GM19239 (cell line): ENCODE measurements around the gene CPT2.
A peak's percentile ranks its signal among the peaks of the same experiment; 100 is the strongest.

Source experiments
- DNase-seq: peaks from one replicate; pipeline ENCODE4 v3.0.0; 2011; ENCODE audit warnings: low spot score; ENCODE audit not compliant: insufficient read length
- FAIRE-seq: peaks from 2 replicates; lab custom pipeline; 2011; peaks lifted over from hg19 to GRCh38; lab: Jason Lieb, UNC

CPT2 gene

DNA sequence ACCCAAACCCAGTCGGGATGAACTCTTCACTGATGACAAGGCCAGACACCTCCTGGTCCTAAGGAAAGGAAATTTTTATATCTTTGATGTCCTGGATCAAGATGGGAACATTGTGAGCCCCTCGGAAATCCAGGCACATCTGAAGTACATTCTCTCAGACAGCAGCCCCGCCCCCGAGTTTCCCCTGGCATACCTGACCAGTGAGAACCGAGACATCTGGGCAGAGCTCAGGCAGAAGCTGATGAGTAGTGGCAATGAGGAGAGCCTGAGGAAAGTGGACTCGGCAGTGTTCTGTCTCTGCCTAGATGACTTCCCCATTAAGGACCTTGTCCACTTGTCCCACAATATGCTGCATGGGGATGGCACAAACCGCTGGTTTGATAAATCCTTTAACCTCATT, 13.7 kb downstream of the CPT2 start:
- DNase-seq (no peak), FAIRE-seq (no peak)

DNA sequence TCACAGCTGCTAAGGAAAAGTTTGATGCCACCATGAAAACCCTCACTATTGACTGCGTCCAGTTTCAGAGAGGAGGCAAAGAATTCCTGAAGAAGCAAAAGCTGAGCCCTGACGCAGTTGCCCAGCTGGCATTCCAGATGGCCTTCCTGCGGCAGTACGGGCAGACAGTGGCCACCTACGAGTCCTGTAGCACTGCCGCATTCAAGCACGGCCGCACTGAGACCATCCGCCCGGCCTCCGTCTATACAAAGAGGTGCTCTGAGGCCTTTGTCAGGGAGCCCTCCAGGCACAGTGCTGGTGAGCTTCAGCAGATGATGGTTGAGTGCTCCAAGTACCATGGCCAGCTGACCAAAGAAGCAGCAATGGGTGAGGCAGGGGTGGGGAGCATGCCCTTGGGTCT, 14.3 kb downstream of the CPT2 start:
- DNase-seq: no peak
- no peak for FAIRE-seq

DNA sequence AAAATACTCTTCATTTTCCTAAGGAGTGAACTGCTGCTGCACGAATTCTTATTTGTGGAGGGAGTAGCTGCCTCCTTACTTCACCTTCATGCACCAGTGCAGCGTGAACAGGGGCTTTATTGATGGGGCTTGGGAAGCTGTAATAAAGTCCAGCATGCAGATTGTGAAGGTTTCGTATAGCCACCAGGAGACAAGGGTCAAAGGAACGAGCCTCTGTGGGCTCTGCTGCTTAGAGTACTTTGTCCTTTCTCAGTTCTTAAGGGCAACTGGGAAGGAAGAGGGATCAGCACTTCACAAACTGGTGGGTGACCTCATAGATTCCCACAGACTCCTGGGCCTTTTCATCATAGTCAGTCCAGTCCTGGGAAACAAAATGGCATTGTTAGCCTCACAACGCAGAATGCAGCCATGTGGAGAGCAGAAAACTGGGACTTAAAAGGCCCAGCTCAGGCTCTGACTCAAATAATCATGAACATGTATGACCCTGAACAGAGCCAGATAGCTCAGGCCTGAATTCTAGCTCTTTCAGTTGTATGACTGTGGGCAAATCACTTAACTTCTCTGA, 17.8 kb downstream of the CPT2 start:
- FAIRE-seq (no peak), DNase-seq (no peak)

DNA sequence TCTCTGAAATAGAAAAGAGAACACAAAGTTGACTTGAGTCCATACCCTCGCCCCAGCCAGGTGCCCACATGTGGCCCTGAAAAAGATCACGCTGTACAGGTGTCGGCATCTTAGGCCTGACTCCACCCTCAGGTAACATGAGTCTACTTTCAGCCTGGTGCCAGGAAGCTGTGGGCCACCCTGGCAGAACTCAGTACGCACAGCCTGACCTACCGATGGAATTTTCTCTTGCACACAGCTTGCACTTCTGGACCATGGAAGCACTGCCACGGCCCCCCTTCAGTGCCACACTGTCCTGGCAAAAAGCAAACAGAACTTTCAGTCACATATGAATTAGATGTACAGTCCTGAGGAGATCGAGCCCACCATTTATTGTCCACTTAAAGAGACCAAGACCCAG, 21.6 kb downstream of the CPT2 start:
- FAIRE-seq: no peak

DNA sequence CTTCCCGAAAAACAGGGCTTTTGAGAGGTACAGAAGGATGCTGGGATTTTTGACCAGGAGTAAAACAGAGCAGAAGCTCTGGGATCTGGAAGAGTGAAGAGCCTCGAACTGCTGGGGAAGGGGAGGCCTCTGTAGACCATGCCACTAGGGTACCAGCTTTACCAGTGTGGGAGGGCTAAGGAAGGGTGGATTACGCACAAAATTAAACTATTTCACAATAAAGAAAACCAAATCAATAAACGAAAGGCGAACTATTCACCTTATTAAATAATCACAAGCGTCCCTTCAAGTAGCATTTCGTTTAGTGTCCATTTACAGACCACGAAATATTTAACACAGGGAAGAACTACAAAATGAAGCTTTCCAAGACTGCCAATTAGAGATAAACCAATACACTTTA, 23.1 kb downstream of the CPT2 start:
- FAIRE-seq: no peak
- no peak for DNase-seq

More for the DNA sequence above, 21.6 kb downstream of the CPT2 start:
- DNase-seq: no peak

DNA sequence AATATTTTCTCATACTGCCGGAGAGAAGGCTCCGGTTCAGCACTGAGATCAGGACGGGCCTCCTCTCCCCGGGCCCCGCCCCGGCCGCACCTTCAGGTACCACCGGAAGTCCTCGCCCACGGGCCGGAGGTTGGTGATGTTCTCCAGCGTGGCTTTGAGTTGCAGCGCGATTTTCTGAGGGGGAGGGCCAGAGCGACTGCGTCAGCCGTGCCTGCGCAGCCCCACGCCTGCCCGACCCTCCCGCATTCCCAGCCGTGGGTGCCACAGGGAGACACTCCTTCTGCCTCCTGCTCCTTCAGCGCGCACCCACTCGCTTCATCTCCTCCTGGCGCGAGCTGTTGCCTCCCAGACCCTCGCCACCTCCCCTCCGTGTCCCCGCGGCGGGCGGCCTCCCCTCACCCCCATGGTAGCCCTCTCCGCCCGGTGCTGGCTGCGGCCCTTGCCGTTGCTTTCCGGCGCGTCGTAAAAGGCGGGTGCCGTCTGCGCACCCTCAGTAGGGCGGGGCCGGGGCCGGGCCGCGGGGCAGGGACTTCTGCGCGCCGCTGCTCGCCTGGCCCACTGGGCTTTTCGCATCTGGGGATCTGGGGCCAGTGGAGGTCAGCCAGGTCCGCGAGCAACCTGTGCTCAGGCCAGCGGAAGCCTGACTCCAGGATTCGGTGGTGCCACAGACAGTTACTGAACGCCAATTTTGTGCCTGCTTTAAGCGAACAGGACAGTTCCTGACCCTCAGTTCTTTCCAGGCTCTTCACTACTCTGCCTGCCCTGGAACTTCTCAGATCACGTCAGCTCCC, 23.7 kb downstream of the CPT2 start, which contains the start of gene CZIB:
TSS of gene CZIB (minus strand) at position 464 of the 791 bp plus-strand sequence. CDS start at position 405, 59 bp downstream.
- FAIRE-seq: peak; percentile 92

DNA sequence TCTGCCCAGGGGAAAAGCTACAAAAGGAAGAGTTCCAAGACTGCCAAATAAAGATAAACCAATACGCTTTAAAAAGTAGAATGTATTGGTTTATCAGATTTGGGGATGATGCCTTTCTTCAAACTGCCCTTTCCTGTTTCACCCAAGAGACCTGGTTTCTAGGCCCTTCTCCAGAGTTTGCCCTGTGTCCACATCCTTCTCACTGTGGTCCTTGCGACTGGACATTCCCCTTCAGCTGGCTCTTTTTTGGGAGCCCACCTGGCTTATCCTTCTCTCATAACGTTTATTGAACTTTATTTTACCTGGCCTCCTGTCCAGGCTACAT, 24.3 kb downstream of the CPT2 start:
- FAIRE-seq: no peak
- no peak for DNase-seq

More for the DNA sequence above, 23.7 kb downstream of the CPT2 start, which contains the start of gene CZIB:
- peak; percentile 86 for DNase-seq

DNA sequence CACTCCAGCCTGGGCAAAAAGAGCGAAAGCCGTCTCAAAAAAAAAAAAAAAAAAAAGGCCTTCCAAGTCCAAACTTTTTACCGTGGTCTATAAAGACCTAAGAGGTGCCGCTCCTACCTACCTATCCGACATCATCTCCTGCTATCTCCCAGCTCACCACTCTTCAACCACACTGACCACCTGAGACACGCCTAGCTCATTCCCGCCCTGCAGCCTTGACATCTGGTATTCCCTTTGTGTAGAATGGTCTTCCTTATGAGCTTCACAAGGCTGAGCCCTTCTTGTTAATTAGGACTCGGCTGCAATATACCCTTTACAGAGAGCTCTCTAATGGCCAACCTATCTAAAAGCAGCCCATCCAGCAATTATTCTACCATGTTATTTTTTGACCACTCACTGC, 41.0 kb downstream of the CPT2 start:
- FAIRE-seq: no peak
- DNase-seq: no peak

DNA sequence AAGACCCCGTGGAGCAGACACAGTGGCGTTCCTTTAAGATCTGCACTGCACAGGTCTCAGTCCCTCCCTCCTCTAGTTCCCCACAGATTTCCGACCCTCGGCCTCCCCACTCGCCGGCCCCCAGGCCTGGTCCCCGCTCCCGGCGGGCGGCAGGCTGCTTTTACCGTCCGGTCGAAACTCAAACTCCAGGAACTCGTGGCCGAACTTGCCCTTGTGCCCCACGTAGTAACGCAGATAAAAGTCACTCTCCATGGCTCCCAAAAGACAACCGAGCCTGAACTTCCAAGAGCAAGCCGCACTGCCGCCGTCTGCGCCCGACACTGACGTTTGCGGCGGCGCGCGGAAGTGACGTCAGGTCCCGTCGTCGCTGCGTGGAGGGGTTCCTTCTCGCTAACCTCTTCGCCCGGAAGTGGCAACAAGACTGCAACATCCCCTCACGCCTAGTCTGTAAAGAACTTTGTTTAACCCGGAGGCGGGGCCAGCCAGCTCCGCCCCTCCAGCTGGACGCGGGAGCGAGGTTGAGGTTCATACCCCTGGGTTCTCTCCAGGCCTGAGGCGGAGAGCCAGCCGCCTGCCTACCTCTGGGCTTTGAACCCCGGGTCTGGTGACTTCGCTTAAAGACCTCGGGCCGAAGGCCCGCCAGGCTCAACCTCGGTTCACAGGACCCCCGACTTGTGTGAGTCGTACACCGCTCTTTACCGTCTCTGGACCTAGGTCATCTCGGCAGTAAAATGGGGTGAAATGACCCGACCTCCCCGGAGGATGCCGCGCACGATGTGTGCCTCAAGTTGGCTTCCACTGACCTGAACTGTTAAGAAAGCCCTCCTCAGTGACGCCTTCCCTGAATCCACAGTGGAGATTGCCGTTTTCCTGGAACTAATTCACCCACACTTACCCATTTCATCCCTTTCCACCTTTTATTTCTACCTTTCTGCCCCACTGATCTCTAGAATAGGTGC, 41.9 kb downstream of the CPT2 start, which contains the start of gene MAGOH:
TSS of gene MAGOH (minus strand) at position 322 of the 959 bp plus-strand sequence. CDS start at position 252, 70 bp downstream.
- DNase-seq: peak; percentile 98
- peak; percentile 99 for FAIRE-seq

DNA sequence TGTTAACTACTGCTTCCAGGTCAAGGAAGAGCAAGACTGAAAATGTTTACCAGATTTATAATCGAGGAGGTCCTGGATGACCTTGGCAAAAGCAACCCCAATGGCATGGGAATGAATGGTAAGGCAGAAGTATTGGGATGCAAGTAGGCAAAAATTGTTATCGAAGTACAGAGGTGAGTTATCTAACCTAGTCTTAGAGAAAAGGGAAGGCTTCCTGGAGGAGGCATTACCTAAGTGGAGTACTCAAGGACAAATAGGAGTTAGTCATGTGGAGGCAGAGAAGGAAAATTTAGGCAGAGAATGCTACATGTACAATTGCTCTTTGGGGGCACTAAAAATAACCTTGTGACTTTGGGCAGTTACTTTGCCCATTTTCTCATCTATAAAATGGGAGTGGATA, 45.2 kb downstream of the CPT2 start:
- DNase-seq (no peak), FAIRE-seq (no peak)

DNA sequence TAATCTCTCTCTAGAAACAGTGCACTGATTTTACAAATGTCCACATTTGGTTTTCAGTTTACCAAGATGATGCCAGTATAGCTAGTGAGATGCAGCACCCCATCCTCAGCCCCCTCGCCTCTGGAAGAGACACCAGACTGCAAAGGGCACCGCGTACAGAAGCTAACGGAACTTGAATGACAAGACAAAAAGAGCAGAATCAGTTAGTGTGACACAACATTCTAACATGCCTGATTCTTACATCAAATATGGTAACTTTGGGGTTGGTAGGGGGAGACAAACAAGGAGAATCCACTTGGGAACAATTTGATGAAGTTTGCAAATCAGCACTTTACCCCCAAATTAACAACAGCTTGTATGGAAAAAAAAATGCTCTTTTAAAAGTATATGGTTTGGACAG, 45.8 kb downstream of the CPT2 start:
- DNase-seq (no peak), FAIRE-seq (no peak)

DNA sequence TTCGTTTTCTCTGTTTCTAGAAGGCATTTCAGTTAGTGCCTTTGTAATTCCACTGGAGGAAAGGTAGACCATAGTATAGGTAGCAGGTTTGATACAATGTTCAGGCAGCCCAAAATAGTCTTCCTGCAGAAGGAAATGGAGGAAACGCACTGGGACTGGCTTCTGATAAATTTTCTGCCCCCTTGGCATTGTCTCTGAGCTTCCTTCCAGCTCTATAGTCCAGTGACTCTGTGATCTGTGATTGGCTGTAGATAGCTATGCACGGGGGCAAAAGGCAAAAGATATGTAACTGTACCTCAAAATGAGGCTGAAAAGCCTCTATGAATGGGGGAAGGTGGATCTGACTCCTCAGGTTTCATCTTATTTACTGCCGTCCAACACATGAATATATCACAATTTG, 47.5 kb downstream of the CPT2 start:
- no peak for DNase-seq
- no peak for FAIRE-seq

DNA sequence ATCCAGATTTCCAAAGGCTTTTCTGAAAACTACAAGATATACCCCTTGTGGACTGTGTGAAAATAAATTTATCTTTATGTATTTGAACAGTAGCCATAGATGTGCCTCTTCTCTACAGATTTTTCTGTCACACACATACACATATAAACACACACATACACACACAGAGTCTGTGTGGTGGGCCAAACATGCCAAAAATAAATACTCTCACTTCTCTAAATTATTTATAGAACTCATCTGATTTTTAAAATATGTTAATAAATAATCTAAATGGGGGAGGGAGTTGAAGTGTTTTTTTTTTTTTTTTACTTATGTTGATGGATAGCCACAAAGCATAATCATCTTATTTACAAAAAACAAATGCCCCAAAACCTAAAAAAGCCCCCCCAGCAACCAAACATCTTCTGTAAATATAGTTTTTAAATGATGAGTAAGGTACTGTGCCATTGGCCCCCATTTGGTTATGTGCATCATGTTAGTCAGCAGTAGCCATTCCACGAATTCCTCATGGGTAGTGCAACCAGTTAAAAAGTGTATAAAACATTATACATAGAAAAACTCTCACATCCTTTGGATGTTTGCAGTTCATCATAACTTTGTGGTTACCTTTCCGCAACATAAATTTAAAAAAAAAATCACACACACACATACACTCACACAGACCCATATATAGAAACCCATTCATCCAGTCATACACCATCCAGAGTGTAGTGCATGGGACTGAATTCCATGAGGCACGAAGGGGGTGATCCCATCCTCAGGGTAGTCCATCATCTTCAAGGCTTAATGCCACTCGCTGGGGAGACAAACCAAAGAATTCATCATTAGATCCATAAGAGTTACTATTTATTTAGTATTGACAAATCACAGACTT, 49.9 kb downstream of the CPT2 start:
- DNase-seq: no peak
- no peak for FAIRE-seq

DNA sequence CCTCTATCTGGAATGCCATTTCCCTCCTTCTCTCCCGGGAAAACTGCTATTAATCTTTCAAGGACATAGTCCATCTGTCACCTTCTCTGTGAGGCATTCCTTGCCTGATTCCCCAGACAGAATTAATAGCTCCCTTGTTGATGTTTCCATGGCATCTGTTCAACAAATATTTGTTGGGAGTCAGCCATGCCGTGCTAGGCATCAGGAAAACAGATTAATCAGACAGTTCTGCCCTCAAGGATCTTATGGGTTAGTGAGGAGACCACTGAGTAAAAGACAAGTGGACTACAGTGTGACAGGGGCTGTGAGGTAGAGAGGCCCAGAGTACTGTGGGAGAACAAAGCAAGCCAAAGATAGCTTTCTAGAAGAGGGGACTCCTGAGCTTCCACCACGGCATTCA, 53.1 kb downstream of the CPT2 start:
- FAIRE-seq: no peak
- no peak for DNase-seq

DNA sequence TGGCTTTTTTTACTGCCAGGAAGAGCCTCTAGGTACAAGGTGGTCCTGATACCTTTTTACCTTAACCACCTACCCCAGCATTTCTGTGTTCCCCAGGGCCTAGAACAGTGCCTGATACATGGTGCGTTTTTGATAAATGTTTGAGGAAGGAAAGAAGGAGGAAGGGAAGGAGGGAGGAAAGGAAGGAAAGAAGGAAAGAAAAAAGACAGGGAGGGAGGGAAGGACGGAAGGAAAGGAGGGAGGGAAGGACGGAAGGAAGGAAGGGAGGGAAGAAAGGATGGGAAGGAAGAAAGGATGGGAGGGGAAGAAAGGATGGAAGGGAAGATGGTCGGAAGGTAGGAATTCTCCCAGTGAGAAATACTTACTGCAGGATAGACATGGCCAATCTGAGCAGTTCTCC, 53.7 kb downstream of the CPT2 start:
- no peak for FAIRE-seq

DNA sequence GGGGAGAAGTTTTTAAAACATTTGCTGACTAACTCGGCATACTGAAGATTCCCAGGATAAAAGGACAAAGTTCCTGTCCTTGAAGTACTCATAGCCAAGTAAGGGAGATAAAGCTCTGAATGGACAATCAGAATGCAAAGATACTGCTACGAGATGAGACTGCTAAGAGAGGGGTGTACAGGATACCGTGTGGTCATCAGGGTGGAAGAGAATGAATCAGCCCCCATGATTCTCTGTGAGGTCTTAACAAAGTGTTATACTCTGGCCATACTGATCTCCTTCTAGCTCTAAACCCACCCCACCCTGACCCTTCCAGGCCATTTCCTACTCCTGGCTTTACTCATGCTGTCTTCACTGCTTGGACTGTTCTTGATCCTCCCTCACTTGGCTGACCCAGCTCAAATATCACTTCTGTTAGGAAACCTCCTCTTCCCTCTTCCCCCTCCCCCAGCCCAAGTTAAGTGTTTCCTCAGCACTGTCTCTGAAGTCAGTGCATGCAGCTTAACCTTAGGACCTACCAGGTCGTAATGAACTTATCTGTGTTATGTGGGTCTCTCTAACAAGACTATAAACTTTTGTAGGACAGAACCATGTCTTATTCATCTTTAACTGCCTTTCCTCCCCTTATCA, 57.5 kb downstream of the CPT2 start:
- DNase-seq (no peak), FAIRE-seq (no peak)

More for the DNA sequence above, 53.7 kb downstream of the CPT2 start:
- DNase-seq: no peak

DNA sequence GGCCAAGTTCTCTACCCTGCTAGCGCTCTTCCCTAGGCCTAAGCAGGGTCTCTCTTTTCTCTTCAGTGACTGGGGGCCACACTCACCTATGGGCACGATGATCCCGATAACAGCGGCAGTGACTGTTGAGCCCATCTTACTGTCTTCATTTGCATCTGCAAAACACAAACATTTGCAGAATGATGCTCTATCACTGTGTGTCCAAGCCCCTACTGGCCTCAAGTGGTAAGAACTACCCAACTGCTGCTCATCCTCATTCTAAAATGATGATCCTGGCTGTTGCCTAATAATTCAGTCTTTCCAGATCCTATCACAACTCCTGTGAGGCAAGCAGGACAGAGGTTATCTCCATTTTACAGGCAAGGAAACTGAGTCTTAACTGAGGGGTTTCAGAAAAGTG, 58.4 kb downstream of the CPT2 start:
- no peak for FAIRE-seq

DNA sequence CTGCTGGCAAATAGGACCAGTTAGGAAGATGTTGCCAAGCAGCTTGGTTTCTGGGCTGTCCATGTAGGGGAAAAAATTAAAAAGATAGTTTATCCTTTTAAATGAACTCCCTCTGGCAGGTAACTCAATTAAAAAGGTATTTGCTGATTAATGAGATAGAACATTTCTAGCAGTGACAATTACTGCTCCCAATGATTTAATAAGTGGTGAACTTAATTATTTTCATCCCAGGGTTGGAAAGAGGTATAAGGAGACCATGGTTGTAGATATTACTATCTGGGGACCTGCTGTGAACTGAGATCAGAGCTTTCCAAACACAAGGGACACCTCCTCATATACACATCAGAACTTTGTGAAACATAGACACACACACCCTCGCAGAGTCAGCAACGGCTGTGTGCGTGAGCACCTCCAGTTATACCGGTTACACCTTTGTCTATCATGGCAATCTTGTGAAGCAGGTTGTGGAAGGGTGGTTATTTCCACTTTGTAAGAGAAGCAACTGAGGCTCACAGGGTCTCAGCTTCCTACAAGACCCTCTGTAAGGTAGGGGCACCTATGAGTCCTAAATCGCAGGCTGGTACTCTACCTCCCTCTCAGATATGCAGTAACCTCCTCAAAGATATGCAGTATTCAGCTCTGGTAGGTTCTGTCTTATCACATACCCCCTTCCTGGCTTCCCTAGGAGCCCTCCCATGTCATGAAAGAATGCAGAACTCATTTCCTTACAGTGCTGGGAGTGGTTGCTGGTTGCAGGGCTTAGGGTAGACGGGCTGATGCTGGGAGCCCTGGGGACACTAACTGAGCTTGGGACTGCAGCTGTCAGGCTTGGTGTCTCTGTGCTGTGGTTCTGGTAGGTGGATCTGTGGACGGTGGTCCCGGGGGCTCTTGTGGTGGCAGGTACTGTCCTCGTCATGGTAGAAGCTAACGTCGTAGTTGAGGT, 60.2 kb downstream of the CPT2 start:
- no peak for DNase-seq
- no peak for FAIRE-seq

More for the DNA sequence above, 58.4 kb downstream of the CPT2 start:
- no peak for DNase-seq
